Measurements from ENCODE around the gene REXO1. TPM values are rescaled to one million over a fixed set of nuclear protein-coding genes. Genes with fewer than 3 reads are reported as not detected.
A peak's percentile ranks its signal among the peaks of the same experiment; 100 is the strongest.

The REXO1 gene
- total RNA-seq, 1 donor from 2014 or later: 37.2 TPM

DNA sequence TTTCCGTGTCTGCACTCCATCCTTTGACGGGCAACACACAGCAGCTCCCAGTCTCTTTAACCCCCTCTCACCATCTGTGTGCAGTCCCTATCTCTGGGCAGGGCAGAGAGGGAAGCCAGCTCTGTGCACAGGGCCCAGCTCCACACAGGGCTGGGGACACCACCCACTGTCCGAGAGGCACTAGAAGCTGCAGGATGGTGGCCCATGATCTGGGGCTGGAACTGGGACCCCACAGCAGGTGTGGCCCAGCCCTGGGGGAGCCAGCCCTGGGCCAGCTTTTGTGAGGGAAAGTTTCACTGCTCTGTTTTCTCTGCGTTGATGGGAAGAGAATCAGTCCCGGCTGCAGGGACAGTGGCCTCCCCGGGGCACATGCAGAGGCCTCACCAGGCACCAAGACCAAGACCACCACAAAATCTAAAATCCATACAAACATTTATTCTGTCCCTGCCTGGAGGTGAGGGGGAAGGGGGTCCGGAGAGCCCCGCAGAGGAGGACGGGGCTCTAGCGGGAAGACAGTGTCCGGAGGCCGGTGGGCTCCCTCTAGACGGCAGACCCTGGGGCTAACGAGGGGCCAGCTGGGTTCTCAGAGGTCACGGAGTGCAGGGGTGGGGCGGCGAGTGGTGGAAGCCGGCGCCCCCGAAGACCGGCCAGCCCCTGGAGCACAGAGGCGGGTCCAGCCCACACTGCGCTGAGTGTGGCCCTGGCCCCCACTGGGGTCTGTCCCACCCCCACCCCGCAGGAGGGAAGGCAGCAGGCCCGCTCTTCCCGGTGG is 33.3 kb downstream of the REXO1 start:
- TF ChIP-seq, protein P1, sequence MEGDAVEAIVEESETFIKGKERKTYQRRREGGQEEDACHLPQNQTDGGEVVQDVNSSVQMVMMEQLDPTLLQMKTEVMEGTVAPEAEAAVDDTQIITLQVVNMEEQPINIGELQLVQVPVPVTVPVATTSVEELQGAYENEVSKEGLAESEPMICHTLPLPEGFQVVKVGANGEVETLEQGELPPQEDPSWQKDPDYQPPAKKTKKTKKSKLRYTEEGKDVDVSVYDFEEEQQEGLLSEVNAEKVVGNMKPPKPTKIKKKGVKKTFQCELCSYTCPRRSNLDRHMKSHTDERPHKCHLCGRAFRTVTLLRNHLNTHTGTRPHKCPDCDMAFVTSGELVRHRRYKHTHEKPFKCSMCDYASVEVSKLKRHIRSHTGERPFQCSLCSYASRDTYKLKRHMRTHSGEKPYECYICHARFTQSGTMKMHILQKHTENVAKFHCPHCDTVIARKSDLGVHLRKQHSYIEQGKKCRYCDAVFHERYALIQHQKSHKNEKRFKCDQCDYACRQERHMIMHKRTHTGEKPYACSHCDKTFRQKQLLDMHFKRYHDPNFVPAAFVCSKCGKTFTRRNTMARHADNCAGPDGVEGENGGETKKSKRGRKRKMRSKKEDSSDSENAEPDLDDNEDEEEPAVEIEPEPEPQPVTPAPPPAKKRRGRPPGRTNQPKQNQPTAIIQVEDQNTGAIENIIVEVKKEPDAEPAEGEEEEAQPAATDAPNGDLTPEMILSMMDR (IDR thresholded peaks at IDR 0.05): no peak
- H3K36me3 ChIP-seq: peaks cover 52% of the 10 kb centered on the region
- no peaks in the 10 kb centered on the region for H3K9me3 ChIP-seq
- no peak overlapping the region for H3K27ac ChIP-seq
- ATAC-seq (no peak), DNase-seq (no peak)
- no peaks in the 10 kb centered on the region for H3K27me3 ChIP-seq
- no peak overlapping the region for H3K4me3 ChIP-seq
- H3K4me1 ChIP-seq: peaks cover 15% of the 10 kb centered on the region
- intact Hi-C loops (cut with DNase I): no loop called here

DNA sequence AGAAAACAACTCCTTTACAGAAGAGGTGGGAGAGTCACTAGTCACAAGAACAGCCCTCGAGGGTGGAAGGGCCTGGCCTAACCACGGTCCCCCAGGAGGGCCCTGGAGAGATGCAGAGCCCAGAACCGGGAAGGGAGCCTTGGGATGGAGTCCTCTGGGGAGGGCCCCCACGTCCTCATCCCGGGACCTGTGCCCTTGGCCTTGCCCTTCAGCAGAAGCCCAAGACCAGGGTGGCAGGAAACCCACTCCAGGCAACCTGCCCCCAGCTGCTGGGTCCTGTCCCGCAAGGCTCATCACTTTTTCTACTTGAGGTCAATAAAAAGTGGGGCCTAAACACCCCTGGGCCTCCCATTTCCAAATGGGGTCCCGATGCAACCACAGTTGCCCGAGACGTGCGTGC is 33.9 kb downstream of the REXO1 start:
- Histone ChIP-seq H3K4me1 (peaks cover 15% of the 10 kb centered on the region), H3K27me3 (no peaks in the 10 kb centered on the region), H3K9me3 (no peaks in the 10 kb centered on the region), H3K36me3 (peaks cover 46% of the 10 kb centered on the region), H3K4me3 (no peak overlapping the region), H3K27ac (no peak overlapping the region)
- TF ChIP-seq, protein P1 (IDR thresholded peaks at IDR 0.05): no peak
- ATAC-seq (no peak), DNase-seq (no peak)
- intact Hi-C loops (cut with DNase I): no loop called here

DNA sequence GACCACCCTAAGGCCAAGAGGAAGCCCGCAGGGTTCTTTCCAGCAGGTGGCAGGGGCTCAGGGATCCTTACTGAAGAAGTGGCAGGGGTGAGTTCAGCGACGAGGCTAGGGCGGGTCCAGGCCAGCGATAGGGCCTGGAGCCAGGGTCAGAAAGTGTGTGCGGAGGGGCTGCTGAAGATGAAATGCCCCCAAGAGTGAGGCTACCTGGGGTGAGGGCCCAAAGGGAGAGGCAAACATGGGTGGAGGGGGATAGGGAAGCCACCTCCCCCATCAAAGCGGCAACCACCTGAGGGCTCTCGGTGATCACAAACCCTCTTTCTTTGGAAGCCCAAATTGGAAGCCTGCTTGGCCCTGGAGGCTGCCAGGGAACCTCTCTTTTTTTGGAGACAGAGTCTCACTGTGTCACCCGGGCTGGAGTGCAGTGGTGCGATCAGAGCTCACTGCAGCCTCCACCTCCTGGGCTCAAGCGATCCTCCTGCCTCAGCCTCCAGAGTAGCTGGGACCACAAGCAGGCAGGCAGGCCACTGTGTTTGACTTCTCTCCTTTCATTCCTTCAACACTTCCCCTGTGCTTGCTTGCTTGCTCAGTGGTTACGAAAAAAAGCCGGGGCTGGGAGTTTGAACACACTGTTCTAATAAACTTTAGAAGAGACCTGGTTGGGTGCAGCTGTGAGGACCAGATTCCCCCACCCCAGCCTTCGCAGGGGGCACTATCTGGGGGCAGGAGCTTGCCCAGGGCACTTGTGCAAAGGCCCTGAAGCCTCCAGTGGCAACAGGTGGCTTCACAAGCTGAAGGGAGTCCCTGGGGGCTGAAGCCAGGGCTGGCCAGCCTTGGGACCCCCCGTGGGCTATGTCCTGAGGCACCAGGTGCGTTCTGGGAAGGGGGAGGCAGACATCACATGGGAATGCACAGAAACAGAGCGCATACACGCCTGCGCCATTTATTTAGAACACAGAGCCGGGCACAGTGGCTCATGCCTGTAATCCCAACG is 34.8 kb downstream of the REXO1 start:
- Histone ChIP-seq H3K4me1 (peaks cover 15% of the 10 kb centered on the region), H3K27me3 (no peaks in the 10 kb centered on the region), H3K27ac (no peak overlapping the region), H3K4me3 (peak overlapping the region; percentile 53), H3K9me3 (no peaks in the 10 kb centered on the region), H3K36me3 (peaks cover 37% of the 10 kb centered on the region)
- no peak for DNase-seq
- TF ChIP-seq, protein P1 (IDR thresholded peaks at IDR 0.05): no peak
- no peak for ATAC-seq
- intact Hi-C loops (cut with DNase I): no loop called here

DNA sequence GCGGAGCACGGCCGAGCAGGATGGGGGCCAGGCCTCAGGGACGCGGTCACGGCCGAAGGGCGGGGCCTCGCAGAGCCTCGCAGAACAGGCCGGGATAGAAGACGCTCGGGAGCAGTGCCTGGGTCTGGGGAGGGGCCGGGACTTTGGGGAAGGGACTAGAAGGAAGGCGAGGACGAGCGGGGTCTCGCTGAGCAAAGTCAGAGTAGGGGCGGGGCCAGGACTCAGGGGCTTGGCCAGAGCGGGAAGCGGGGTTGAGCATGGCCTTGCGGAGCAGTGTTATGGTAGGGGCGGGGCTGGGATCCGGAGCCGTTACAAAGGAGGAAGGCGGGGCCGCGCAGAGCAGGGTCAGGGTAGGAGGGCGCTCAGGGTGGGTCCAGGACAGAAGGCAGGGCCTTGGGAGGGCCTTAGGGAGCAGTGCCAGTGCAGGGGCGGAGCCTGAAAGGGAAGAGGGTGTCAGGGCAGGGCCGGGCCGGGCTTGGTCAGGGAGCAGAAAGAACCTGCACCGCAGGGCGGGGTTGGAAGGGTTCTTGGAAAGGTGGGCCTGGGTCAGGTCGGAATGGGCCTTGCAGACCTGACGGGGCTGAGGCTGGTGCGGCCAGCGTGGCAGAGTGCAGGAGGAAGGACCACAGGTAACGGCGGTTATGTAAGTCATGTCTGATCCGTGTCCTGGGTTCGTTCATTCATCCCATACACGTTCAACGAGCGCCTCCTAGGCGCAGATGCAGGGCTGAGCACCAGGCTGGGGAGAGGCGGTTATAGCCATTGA is 35.7 kb downstream of the REXO1 start:
- peaks cover 15% of the 10 kb centered on the region for H3K4me1 ChIP-seq
- TF ChIP-seq, protein P1 (IDR thresholded peaks at IDR 0.05): peak; percentile 49
- peak overlapping the region; percentile 31 for H3K27ac ChIP-seq
- H3K4me3 ChIP-seq: peak overlapping the region; percentile 53
- DNase-seq: peak; percentile 96
- ATAC-seq: peak; percentile 90
- intact Hi-C loops (cut with DNase I): no loop called here
- no peaks in the 10 kb centered on the region for H3K27me3 ChIP-seq
- no peaks in the 10 kb centered on the region for H3K9me3 ChIP-seq
- peaks cover 28% of the 10 kb centered on the region for H3K36me3 ChIP-seq

DNA sequence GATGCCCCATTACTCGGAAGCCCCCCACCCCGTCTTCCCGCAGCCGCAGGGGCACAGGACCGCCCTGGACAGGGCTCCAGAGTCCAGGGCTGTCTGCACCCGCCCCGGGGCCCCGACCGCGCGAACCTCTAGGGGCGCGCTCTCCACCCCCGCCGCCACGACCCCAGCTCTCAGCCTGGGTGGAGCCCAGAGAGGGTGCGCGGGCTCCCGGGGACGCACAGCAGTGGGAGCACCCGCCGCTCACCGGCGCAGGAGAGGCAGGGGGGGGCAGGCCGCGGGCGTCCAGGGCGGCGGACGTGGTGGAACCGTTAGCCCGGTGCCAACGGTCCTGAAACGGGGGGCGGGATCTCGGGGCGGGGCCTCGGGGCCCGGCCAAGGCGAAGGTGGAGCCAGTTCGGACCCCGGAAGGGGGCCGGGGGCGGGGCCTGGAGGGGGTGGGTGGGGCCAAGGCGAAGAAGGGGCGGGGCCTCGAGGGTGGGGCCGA is 36.3 kb downstream of the REXO1 start, which contains the start of gene ATP8B3:
Gene ATP8B3 (minus strand): TSS at position 335 of the 484 bp plus-strand sequence. CDS start 540 bp downstream, outside the sequence.
- TF ChIP-seq, protein P1 (IDR thresholded peaks at IDR 0.05): peak; percentile 17
- Histone ChIP-seq H3K36me3 (peaks cover 22% of the 10 kb centered on the region), H3K4me3 (peak within 1 kb of the TSS; percentile 53), H3K9me3 (no peaks in the 10 kb centered on the region), H3K4me1 (peaks cover 15% of the 10 kb centered on the region), H3K27me3 (no peaks in the 10 kb centered on the region), H3K27ac (peak within 1 kb of the TSS; percentile 31)
- DNase-seq (no peak), ATAC-seq (no peak)
- intact Hi-C loops (cut with DNase I): no loop called here
